HG02798 (cell line): ENCODE data around the gene NTN3.

ENCODE experiments used
- ATAC-seq: cut with Tn5 transposase; IDR thresholded peaks from one replicate; pipeline ENCODE4 v1.9.1; 2021; ENCODE audit warnings: mild to moderate bottlenecking; ENCODE audit not compliant: unreplicated experiment, poor library complexity

Gene NTN3

GRCh38 chr16:2465653-2466415 lies 5.3 kb upstream of the NTN3 start:
- ATAC-seq: no peak

GRCh38 chr16:2466667-2467527 lies 4.2 kb upstream of the NTN3 start:
- ATAC-seq: no peak

GRCh38 chr16:2467528-2468232 lies 3.4 kb upstream of the NTN3 start:
- ATAC-seq: no peak

GRCh38 chr16:2468233-2468724 lies 2.8 kb upstream of the NTN3 start:
- ATAC-seq: no peak

- peak; percentile 43 for ATAC-seq
These were observed 2.2 kb upstream of the NTN3 start for GRCh38 chr16:2468725-2469398.

- ATAC-seq: no peak
These were observed 1.5 kb upstream of the NTN3 start for GRCh38 chr16:2469399-2470233.

GRCh38 chr16:2470234-2470601 lies 879 bp upstream of the NTN3 start:
- no peak for ATAC-seq

- no peak for ATAC-seq
These were observed 488 bp upstream of the NTN3 start for GRCh38 chr16:2470603-2471015.

GRCh38 chr16:2471653-2472487 lies 773 bp downstream of the NTN3 start:
- no peak for ATAC-seq

- ATAC-seq: no peak
These were observed 1.4 kb downstream of the NTN3 start for GRCh38 chr16:2472488-2472864.

- no peak for ATAC-seq
These were observed 1.9 kb downstream of the NTN3 start for GRCh38 chr16:2472885-2473445.

- no peak for ATAC-seq
These were observed 2.4 kb downstream of the NTN3 start for GRCh38 chr16:2473446-2473926.

GRCh38 chr16:2473999-2474876 lies 3.1 kb downstream of the NTN3 start:
- peak; percentile 35 for ATAC-seq

- peak; percentile 72 for ATAC-seq
These were observed 3.8 kb downstream of the NTN3 start, which contains the start of gene TBC1D24 for GRCh38 chr16:2474877-2475412. Gene TBC1D24 (plus strand): TSS chr16:2475127. CDS start chr16:2496149, 21,022 bp downstream.

- ATAC-seq: peak; percentile 15
These were observed 4.6 kb downstream of the NTN3 start for GRCh38 chr16:2475413-2476344.

- no peak for ATAC-seq
These were observed 5.2 kb downstream of the NTN3 start for GRCh38 chr16:2476345-2476720.
